NCI-H2029 (cell line): ENCODE results near the gene CSPG4.
A peak's percentile ranks its signal among the peaks of the same experiment; 100 is the strongest.
"Not testable (repeated sequence)": the region's sequence is repeated elsewhere in the genome, so short reads cannot be mapped to it uniquely, and the experiment has no call there.

ENCODE experiments used
- DNase-seq: peaks from one replicate; lab custom pipeline; 2025; lab: John Stamatoyannopoulos, UW

CSPG4 gene

DNA sequence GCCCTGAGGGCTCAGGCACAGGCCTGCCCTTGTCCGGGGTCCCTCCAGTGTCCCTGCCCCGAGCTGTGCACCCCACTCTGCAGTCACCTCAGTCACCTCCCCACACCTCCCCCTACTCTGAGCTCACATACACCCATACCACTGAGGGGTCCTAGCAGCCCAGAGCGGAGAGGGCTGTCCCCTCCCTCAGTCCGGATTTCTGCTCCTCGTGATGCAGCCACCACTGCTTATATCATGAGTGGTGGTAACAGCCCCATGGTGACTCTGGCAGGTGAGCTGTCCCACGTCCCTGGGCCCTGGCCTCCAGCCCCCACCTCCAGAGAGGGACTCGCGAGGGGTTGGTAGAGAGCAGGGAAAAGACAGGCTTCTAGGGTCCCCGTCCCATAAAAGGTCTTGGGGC, 8.0 kb downstream of the CSPG4 start:
- no peak for DNase-seq

DNA sequence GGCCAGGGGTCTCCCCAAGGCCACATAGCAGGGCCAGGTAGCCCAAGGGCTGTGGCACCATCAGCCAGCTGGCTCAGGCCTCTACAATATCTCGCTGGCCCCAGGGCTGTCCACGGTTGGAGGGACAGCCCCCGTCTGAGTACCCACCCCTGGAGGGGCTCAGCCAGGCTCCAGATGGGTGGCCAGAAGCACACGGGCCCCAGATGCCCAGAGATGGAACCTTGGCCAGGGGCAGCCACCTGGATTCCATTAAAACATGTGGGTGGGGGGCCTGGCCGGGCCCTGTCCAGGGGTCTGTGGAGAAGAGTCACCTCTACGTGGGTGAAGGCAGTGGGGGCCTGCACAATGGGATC, 8.4 kb downstream of the CSPG4 start:
- DNase-seq: no peak

DNA sequence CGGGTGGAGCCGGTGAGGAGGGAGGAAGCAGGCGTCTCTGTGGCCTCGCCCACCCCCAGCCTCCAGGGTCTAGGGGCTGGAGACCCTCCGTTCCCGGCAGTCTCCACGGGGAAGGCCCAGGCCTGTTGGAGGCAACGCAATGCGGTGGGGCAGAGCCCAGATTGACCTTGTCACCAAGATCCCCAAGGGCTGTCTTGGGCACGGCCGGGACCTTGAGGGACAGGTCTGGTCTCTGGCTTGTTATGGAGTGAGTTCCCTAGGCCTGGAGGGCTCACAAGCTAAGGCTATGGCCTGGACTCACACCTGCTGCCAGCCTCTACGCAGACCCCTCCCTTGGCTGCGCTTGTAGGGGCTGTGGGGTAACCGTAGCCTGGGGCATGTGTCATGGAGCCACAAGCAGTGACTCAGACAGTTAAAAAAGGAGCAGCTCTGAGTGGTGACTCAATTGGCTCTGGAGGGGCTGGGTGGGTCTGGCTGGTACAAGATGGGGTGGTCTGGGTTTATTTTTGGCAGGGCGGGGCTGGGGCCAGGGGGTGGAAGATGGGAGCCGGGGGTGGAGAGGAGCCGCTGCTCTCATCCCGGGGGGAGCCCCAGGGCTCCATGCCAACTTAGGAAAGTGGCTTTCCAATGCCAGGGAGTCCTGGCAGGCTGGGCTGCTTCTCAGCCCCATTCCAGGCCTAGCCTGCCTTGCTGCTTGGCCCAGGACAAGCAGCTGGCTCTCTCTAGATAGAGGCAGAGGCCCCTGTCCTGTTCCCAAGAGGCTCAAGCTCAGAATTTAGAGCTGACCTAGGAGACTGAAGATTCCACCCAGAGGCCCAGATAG, 9.0 kb downstream of the CSPG4 start:
- DNase-seq: not testable (repeated sequence)

- no peak for DNase-seq
Observed at GRCh38 chr15:75702436-75702835, 10.2 kb downstream of the CSPG4 start.

GRCh38 chr15:75701071-75702003, 11.3 kb downstream of the CSPG4 start:
- not testable (repeated sequence) for DNase-seq

GRCh38 chr15:75699961-75700874, 12.4 kb downstream of the CSPG4 start:
- not testable (repeated sequence) for DNase-seq

DNA sequence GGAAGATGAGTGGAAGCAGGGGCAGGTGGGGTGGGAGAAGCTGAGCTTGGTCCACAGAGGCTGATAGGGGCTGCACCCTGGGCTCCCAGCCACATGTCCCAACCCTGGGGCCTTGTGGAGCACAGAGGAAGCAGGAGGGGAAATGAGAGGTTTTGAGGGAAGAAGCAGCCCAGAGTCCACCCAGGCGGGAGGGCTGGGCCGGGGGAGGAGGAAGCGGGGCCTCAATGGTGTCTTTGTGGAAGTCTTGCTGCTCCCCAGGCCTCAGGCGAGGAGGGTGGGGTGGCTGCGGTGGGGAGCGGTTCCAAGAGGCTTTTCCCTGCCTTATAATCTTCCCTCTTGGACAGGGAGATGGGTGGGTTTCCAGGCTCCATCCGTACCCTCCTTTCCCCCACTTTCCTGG, 13.1 kb downstream of the CSPG4 start:
- DNase-seq: not testable (repeated sequence)

DNA sequence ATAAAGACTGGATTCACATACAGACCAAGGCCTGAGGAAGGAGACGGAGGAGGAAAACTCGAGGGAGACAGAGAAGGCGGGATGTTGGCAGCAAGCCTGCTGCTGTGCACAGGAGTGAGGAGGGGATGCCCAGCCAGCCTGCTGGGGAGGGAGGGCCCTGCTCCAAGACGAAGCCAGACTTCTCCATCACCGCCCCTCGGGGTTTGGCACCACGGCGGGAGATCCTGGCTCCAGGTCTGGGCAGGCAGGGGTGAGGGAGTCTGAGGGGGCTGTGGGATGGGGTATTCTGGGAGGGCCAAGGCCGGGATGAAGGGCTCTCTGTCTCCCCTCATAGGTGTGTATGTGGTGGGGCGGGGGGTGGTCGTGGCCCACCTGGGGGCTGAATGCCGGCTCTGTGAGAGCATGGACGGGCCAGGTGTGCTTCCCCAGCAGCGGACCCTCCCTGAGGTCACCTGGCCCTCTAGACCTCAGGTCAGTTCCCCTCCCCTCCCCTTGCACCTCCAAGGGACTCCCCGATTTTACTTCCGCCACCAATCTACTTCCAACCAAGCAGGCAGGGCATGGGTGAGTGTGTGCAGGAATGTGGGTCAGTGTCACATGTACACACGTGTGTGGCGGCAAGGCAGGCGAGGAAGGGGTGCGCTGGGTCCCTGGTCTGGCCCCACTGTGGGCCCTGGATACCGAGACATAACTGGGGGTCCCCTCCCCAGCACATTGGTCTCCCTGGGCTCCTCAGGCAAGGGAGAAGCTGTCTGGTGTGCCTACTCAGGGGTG, 14.5 kb downstream of the CSPG4 start:
- DNase-seq: not testable (repeated sequence)

GRCh38 chr15:75697523-75697922, 15.1 kb downstream of the CSPG4 start:
- DNase-seq: no peak

GRCh38 chr15:75696854-75697259, 15.8 kb downstream of the CSPG4 start:
- DNase-seq: no peak

- DNase-seq: no peak
Observed at GRCh38 chr15:75696311-75696720, 16.3 kb downstream of the CSPG4 start.

DNA sequence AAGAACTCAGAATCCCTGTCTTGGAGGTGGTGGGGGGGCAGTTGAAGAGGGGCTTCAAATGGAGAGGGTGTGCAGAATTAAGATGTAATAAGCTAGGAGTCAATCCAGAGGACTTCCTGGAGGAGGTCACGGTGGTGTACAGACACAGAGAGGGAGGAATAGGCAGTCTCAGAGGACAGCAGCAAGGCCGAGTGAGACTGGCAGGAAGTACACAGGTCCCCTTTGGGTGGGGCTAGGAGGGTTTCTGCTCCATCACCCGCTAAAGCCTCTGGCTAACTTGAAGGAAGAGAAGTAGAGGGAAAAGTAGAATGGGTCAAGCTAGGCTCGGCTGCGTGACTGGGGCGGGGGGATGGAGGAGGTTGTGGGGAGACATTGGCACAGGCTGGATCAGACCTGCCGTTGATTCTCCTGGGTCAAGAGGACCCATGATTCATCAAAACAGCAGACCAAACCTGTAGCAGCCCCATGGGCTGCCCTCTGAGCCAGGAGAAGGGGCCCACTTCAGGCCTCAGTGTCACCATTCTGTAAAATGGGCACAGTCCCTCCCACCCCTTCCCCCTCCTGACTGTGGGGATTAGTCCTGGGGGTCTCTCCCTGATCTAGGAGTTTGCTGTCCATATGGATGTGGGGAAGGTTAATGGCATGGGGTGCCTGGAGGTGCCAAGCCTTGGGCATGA, 16.9 kb downstream of the CSPG4 start:
- DNase-seq: no peak

DNA sequence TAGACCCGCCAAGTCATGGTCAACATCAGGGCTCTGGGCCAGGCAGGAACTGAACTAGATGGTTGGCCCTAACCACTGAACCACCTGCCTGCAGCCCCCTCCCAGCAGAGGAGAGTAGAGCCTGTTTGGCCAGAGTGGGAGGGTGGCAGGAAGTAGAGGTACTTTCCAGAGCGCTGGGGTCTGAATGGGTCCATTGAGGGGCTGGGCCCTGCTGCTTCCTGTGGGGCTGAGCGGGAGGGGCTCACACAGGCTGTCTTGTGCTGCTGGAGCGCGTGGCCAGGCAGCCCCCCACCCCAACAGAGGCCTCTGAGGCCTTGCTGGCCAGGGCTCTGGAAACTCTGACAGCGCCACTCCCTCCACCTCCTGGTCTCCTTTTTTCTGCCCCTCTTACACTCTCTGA, 17.4 kb downstream of the CSPG4 start:
- DNase-seq: no peak

DNA sequence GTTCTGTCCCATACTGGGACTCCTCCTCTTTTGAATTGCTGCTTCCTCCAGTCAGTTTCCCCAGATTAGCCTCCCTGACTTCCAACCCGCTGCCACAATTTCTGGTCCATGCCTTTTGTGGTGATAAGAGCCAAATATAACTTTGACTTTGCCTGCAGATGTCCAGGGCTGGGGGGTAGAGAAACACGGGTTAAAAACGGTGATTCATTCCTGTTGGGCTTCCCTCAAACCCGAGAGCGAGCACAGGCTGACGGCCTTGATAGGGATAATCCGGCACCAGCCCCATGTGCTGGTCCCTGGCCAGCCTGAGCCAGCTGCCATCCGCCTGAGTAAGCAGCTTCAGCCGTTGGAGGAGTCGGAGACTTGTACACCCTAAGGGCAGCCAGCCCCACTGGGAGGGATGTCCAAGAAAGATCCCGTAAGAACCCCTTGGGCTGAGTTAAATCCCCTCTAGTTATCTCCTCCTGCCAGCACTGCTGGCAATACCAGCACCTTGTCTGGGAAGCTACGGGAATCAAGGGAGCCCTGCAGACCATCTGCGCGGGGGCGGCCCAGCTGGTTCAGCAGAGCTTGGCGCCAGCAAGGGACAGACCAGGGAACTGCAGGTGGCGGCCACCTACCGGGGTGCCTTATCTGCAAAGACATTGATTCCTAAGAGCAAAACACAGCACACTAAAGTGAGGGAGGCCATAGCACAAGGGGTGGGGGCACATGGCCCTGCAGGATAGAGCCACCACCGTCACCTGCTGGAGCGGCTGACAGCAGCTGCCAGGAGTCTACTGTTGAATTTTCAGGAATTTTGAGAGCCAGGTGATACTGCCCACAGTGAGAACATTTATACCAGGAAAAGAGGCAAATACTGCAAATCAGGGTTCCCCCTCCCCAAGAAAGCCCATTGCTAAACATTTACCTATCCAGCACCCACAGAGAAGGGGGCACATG, 18.1 kb downstream of the CSPG4 start:
- DNase-seq: peak; percentile 3

DNA sequence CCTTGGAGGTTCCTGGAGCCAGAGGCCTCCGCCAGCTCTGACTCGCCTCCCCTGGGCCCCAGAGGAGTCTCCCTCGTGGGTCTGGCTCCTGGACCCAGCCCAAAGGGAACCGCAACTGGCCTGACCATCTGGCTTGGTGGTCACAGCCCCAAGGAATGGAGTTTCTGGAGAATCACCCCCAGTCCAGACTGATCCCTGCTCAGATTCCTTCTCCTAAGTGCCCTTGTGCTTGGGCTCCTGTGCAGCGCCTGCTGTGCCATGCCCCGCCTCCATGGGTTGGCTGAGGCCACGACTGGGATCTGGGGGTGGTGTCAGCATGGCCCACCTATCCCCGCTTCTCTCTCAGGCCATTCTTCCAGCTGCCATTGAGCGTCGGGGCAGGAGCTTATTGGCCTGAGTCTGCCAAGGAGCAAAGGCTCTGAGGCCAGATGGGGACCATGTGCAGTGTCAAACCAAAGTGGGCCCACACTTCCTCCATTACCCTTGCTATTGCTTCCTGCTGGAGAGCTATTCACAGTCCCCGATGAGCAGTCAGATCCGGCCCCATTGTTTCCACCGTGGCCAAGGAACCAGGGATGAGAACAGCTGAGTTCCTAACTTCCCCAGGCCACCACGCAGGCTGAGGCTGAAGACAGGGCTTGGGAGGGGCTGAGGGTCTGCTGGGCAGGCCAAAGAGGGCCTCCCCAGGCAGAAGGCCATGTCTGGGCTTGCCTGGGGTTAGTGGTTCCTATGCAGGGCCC, 19.0 kb downstream of the CSPG4 start:
- no peak for DNase-seq

GRCh38 chr15:75693028-75693427, 19.6 kb downstream of the CSPG4 start:
- DNase-seq: not testable (repeated sequence)

GRCh38 chr15:75692311-75692710, 20.3 kb downstream of the CSPG4 start:
- DNase-seq: not testable (repeated sequence)

DNA sequence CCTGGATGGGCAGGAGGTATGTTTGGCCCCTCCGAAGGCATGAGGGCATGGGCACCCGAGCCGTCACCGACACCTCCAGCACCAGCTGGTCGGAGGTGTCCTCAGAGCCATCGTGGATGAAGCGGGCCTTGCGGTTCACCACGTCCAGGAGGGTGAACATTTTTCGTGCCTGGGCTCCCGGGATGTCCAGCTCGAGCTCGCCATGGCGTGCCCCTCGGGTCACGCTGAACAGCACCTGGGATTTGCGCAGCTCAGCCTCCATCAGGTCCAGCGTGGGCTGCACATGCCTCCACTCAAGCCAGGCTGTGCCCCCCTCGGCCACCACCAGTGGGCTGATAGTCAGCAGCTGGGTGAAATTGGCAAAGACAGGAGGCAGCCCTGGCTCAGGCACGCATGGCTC, 23.2 kb downstream of the CSPG4 start:
- not testable (repeated sequence) for DNase-seq

GRCh38 chr15:75688831-75689230, 23.8 kb downstream of the CSPG4 start:
- no peak for DNase-seq
